ENCODE results near the gene ZNF846. TPM values are rescaled to one million over a fixed set of nuclear protein-coding genes. Genes with fewer than 3 reads are reported as not detected.
"Not testable (repeated sequence)": the region's sequence is repeated elsewhere in the genome, so short reads cannot be mapped to it uniquely, and the experiment has no call there.

Gene ZNF846
- polyA plus RNA-seq (ENCODE audit: insufficient read length) = 42.2 TPM
- long read RNA-seq, donor 1, partial matches to known transcripts = 0 of 1 reads
- long read RNA-seq, donor 1, other reads (novel, unspliced or antisense) = 0 of 1 reads
- long read RNA-seq, donor 2, partial matches to known transcripts = 781 of 876 reads
- long read RNA-seq, donor 2, other reads (novel, unspliced or antisense) = 94 of 876 reads
- long read RNA-seq, donor 3 = 0 reads
- long read RNA-seq, donor 4, partial matches to known transcripts = 0 of 1 reads
- long read RNA-seq, donor 4, other reads (novel, unspliced or antisense) = 0 of 1 reads
- long read RNA-seq, donor 5, partial matches to known transcripts = 0 of 1 reads
- long read RNA-seq, donor 5, other reads (novel, unspliced or antisense) = 0 of 1 reads
- long read RNA-seq, donor 6, partial matches to known transcripts = 0 of 1 reads
- long read RNA-seq, donor 6, other reads (novel, unspliced or antisense) = 0 of 1 reads
- long read RNA-seq, donor 7, partial matches to known transcripts = 0 of 3 reads
- long read RNA-seq, donor 7, other reads (novel, unspliced or antisense) = 0 of 3 reads
- long read RNA-seq, donor 8, partial matches to known transcripts = 390 of 415 reads
- long read RNA-seq, donor 8, other reads (novel, unspliced or antisense) = 25 of 415 reads

GRCh38 chr19:9768175-9769112 is at the start of gene ZNF846:
Gene ZNF846, minus strand, starts transcription at chr19:9768738. Its CDS starts 3,788 bp downstream, at chr19:9764950.
- peak; percentile 95 for DNase-seq

DNA sequence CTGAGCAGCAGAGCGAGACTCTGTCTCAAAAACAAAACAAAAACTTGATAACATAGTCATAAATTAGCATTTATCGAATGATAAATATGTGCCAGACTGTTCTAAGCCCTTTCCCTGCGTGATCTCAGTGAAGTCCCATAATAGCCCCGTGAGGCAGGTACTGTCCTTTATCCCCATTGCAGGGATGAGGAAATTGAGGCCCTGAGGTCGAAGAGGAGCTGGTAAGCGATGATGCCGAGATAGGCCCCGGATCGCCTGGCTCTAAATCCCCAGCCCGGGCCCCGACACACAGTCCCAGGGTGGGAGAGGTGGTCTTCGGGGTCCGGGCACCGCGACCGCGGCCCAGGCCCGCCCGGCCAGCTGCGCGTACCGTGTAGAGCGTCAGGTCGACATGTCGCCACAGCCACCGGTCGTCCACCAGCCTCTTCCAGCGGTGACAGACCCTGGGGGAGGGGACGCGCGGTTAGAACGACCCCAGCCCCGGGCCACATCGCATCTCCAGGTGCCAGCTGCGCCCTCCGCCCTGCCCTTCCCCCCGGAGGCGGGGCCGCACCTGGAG is 49.7 kb upstream of the ZNF846 start:
- no peak for DNase-seq

- DNase-seq = no peak
These were observed 42.6 kb upstream of the ZNF846 start for GRCh38 chr19:9811139-9811538.

DNA sequence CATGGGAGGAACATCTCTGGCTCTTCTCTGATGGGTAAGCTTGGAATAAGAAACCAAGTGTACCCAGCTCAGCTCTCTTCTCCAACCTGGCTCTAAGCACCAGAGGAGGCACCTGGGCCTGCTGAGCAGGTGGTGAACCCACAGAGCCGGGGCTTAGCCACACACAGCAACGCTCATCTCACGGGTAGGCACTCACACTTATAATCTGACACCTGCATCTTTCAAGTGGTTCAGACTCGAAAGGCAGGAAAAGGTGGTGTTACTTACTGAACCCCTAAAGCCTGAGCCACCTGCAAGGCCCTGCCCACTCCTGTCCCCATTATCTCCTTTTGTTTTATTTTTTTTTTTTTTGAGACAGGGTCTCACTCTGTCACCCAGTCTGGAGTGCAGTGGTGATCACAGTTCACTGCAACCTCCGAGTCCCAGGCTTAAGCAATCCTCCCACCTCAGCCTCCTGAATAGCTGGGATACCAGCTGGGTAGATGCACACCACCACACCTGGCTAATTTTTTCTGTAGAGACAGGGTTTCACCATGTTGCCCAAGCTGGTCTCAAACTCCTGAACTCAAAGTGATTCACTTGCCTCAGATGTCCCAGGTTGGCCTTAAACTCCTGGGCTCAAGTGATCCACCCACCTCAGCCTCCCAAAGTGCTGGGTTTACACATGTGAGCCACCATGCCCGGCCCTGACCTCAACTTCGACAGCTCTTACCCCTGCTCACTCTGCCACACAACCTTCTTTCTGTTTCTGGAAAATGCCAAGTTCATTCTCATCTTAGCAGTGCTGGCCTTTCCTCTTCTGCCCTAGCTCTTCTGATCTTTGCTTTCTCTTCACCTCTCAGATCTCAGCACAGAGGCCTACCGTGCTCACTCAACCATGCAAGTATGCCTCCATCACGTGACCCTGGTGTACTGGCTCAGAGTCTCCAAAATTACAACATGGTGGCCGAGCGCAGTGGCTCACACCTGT is 40.6 kb upstream of the ZNF846 start:
- no peak for DNase-seq

DNA sequence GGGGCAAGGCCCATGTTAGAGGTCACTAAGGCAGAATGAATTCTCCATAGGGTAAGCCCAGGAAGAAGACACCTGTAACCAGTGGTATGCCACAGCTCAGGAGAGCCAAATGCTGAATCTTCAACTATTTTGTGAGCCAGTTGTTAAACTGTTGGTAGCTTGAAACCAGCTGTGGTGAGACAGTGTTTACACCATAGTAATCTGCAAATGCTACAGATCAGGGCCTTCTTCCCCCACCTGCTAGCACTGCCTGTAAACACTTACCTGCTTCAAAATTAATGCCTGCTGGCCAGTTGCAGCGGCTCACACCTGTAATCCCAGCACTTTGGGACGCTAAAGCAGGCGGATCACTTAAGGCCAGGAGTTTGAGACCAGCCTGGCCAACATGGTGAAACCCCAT is 38.3 kb upstream of the ZNF846 start:
- no peak for DNase-seq

- DNase-seq = no peak
These were observed 33.4 kb upstream of the ZNF846 start for GRCh38 chr19:9801976-9802375.

DNA sequence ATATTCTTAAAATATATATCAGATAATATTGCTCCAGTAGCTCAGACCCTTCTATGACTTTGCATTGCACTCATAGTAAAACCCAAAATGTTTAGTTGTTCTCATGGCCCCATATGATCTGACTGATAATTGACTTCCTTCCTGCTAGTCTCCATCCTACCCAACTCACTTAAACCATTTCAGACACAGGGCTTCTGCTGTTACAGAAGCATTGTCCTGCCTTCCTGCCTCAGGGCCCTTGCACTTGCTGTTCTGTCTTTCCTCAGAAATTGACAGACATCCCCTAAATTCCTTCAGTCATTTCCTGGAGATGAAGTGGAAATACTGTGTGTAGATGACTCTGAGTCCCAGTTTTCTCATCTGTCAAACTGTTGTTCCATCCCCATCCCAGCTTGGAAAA is 30.6 kb upstream of the ZNF846 start:
- DNase-seq = no peak

- DNase-seq = no peak
These were observed 29.3 kb upstream of the ZNF846 start for GRCh38 chr19:9797871-9798270.

DNA sequence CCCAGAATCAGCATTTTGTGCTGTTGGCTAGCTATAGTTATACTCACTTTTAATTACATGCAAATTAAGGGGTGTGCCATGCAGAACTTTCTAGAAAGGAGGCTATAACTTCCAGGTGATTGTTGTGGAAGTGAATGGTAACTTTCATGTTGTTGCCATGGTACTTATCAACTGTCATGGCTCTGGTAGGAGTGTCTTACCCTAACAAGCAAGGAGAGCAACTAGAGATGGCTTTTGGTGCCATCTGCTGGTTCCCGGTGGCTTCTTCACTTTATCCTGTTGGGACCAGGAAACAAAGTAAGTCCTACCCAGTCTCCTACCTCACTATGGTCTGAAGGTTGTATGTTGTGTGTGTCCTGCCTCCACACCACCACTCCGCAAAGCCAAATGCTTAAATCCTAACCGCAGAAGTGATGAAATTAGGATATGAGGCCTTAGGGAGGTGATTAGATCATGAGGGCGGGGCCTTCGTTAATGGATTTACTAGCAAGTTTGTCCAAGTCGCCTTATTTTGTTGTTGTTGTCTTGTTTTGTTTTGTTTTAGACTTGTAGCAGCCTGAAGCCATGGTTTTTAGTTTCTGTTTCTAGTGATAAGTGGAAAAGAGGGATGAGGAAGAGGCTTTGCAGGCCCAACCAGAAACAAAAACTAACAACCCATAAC is 27.7 kb upstream of the ZNF846 start:
- DNase-seq = peak; percentile 87

DNA sequence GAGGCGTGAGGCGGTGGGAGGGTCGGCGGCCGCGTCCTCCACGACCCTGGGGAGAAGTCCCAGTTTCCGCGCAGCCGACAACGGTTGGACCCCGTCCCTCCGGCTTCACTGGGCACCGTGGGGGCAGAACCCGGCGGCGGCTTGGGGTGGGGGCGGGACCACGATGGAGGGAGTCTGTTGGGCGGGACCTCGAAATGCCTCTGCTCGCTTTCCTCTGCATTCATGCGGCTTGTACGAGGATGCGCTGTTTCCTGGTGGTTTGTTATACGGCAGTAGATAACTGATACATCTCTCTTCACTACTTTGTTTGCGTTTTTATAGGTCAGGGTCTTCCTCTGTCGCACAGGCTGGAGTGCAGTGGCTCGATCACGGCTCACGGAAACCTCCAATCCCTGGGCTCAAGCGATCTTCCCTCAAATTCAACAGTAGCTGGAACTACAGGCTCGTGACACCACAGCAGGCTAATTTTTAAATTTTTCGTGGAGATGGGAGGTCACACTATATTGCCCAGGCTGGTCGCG is 24.6 kb upstream of the ZNF846 start:
- DNase-seq = no peak

DNA sequence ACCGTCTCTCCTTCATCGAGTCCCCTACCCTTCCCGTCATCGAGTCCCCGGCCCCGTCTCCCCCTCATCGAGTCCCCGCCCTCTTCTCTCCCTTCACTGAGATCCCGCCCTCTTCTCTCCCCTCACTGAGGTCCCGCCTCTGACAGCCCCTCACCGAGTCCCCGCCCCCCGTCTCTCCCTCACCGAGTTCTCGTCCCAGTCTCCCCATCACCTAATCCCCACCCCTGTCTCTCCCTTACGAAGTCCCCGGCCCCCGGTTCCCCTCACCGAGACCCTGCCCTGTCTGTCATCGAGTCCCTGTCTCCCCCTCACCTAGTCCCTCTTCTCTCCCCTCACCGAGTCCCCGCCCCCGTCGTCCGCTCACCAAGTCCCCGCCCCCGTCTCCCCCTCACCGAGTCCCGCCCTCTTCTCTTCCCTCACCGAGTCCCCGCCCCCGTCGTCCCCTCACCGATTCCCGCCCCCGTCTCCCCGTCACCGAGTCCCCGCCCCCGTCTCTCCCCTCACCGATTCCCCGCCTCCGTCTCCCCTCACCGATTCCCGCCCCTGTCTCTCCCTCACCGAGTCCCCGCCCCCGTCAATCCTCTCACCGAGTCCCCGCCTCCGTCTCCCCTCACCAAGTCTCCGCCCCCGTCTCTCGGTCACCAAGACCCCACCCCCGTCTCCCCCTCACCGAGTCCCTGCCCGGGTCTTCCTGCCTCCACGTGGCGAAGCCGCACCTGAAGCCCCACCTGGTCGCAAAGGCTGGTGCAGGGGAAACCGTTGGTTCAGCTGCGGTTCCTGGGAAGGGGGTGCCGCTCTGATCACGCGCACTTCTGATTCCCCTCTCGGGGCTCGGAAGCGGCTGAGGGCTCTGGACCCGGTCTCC is 23.9 kb upstream of the ZNF846 start:
- peak; percentile 97 for DNase-seq

DNA sequence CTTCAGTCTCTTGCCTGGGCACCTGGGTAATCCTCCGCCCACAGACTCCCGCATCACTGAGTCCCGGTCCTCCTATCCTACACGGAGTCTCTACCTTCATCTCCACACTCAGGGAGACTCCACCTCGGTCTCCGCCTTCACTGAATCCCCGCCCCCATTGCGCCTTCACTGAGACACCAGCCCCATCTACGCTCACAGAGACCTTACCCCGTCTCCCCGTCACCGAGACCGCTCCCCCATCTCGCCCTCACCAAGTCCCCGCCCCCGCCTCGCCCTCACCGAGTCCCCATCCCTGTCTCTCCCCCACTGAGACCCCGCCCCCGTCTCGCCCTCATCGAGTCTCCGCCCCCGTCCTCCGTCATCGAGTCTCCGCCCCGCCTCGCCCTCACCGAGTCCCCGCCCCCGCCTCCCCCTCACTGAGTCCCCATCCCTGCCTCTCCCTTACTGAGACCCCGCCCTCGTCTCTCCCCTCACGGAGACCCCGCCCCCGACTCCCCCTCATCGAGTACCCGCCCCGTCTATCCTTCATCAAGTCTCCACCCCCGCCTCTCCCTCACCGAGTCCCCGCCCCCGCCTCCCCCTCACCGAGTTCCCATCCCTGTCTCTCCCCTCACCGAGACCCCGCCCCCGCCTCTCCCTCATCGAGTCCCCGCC is 23.1 kb upstream of the ZNF846 start:
- peak; percentile 94 for DNase-seq

GRCh38 chr19:9791073-9791367 is 22.5 kb upstream of the ZNF846 start:
- not testable (repeated sequence) for DNase-seq

DNA sequence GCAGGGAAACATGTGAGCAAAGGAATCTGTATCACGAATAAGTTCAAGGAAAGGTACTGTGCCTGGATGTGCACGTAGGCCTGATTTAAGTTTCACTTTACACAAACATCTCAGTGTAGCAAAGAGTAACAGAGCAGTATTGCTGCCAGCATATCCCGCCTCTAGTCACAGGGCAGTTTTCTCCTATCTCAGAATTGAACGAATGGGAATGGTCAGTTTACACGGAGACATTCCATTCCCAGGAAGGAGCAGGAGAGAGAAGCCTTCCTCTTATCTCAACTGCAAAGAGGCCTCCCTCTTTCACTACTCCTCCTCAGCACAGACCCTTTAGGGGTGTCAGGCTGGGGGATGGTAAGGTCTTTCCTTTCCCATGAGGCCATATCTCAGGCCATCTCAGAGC is 21.0 kb upstream of the ZNF846 start:
- DNase-seq = not testable (repeated sequence)

DNA sequence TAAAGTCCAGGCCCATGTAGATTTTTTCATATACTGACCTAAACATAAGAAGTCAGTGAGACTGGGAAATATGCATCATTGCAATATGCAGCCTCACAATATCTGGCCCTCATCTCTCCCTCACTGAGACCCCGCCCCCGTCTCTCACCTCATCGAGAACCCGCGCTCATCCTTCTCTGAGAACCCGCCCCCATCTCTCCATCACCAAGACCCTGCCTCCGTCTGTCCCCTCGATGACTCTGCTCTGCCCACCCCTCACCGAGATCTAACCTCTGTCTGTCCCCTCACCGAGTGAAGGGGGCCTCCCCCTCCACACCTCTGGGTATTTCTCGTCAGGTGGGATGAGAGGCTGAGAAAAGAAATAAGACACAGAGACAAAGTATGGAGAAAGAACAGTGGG is 20.5 kb upstream of the ZNF846 start:
- no peak for DNase-seq

GRCh38 chr19:9788604-9789003 is 20.1 kb upstream of the ZNF846 start:
- not testable (repeated sequence) for DNase-seq

DNA sequence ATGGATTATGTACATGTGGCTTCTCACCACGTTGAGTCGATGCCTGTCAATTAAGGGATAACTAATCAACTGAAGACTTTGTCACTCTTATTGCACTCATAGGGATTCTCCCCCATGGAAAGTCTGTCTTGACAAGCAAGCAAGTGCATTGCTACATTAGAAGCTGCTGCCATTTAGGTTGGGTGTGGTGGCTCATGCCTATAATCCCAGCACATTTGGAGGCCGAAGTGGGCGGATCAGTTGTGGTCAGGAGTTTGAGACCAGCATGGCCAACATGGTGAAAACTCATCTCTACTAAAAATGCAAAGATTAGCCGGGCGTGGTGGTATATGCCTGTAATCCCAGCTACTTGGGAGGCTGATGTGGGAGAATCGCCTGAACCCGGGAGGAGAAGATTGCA is 18.3 kb upstream of the ZNF846 start:
- DNase-seq = no peak

GRCh38 chr19:9786342-9786741 is 17.8 kb upstream of the ZNF846 start:
- DNase-seq = no peak
